G401 (cell line): ENCODE results near the gene CDK5R1. TPM values are rescaled to one million over a fixed set of nuclear protein-coding genes. Genes with fewer than 3 reads are reported as not detected.
A peak's percentile ranks its signal among the peaks of the same experiment; 100 is the strongest.
"Not testable (repeated sequence)": the region's sequence is repeated elsewhere in the genome, so short reads cannot be mapped to it uniquely, and the experiment has no call there.

Source experiments
- DNase-seq: peaks from one replicate; pipeline ENCODE4 v3.0.0-alpha.2; 2015; ENCODE audit warnings: low spot score
- in situ Hi-C: cut with HindIII; loops from 2 replicates; pipeline ENCODE4 v1.10.0; 2016; ENCODE audit warnings: low sequenced_read_pairs, mixed read lengths
- total RNA-seq: library from RNA; depleted of rRNA; stranded (reverse); fragments of >200 nt; shearing (Covaris generic); gene quantifications from 2 replicates; pipeline ENCODE4 v1.2.3, GENCODE V29; 2014

Gene CDK5R1
- total RNA-seq, 1 experiment from 2014 or later: 3.3 TPM

GRCh38 chr17:32510466-32510865, 23.7 kb downstream of the CDK5R1 start:
- in situ Hi-C loops: no loop called here
- no peak for DNase-seq

- in situ Hi-C loops: no loop called here
- no peak for DNase-seq
These were observed 25.5 kb downstream of the CDK5R1 start for GRCh38 chr17:32512328-32512727.

- in situ Hi-C loops: no loop called here
- DNase-seq: no peak
These were observed 26.8 kb downstream of the CDK5R1 start for GRCh38 chr17:32513579-32513978.

- in situ Hi-C loops: no loop called here
- no peak for DNase-seq
These were observed 27.8 kb downstream of the CDK5R1 start for GRCh38 chr17:32514606-32515005.

- in situ Hi-C loops: no loop called here
- no peak for DNase-seq
These were observed 29.0 kb downstream of the CDK5R1 start for GRCh38 chr17:32515677-32516383.

GRCh38 chr17:32516450-32516849, 29.7 kb downstream of the CDK5R1 start:
- in situ Hi-C loops: no loop called here
- DNase-seq: peak; percentile 30

GRCh38 chr17:32516940-32517701, 30.3 kb downstream of the CDK5R1 start:
- DNase-seq: peak; percentile 45
- in situ Hi-C loops: no loop called here

- in situ Hi-C loops: no loop called here
- DNase-seq: no peak
These were observed 31.2 kb downstream of the CDK5R1 start for GRCh38 chr17:32517982-32518381.

- in situ Hi-C loops: no loop called here
- DNase-seq: no peak
These were observed 31.9 kb downstream of the CDK5R1 start for GRCh38 chr17:32518646-32519227.

GRCh38 chr17:32519228-32520103, 32.7 kb downstream of the CDK5R1 start:
- in situ Hi-C loops: no loop called here
- DNase-seq: peak; percentile 75

- peak; percentile 61 for DNase-seq
- in situ Hi-C loops: no loop called here
These were observed 33.4 kb downstream of the CDK5R1 start for GRCh38 chr17:32520104-32520701.

- no peak for DNase-seq
- in situ Hi-C loops: no loop called here
These were observed 34.1 kb downstream of the CDK5R1 start for GRCh38 chr17:32520737-32521404.

- in situ Hi-C loops: no loop called here
- no peak for DNase-seq
These were observed 36.4 kb downstream of the CDK5R1 start for GRCh38 chr17:32523017-32523680.

GRCh38 chr17:32523827-32524552, 37.2 kb downstream of the CDK5R1 start:
- in situ Hi-C loops: no loop called here
- no peak for DNase-seq

- in situ Hi-C loops: not testable (repeated sequence)
These were observed 37.7 kb downstream of the CDK5R1 start for GRCh38 chr17:32524553-32524880.

GRCh38 chr17:32525122-32525521, 38.3 kb downstream of the CDK5R1 start:
- in situ Hi-C loops: no loop called here
- no peak for DNase-seq

More at GRCh38 chr17:32524553-32524880, 37.7 kb downstream of the CDK5R1 start:
- not testable (repeated sequence) for DNase-seq

- in situ Hi-C loops: no loop called here
These were observed 40.4 kb downstream of the CDK5R1 start for GRCh38 chr17:32527146-32527545.

More at GRCh38 chr17:32527146-32527545, 40.4 kb downstream of the CDK5R1 start:
- no peak for DNase-seq
